Stimulated activated naive CD8-positive, alpha-beta T cell treated with anti-CD3 and anti-CD28 coated beads, Interleukin-15, amount 100 ng/mL, for 72 hours (primary cell): ENCODE data around the gene PIK3C2B.
A peak's percentile ranks its signal among the peaks of the same experiment; 100 is the strongest.
"Not testable (repeated sequence)": the region's sequence is repeated elsewhere in the genome, so short reads cannot be mapped to it uniquely, and the experiment has no call there.

Experiments used
- ATAC-seq: fragments of 150-1000 bp; cut with Tn5 transposase; 2 replicates; pipeline ENCODE4 v1.10.0; 2021; ENCODE audit warnings: mild to moderate bottlenecking, moderate library complexity
- DNase-seq, 2 donors: peaks; one replicate each; pipeline ENCODE4 v3.0.0; 2021 to 2022
- H3K27ac Mint-ChIP-seq, 2 donors: one replicate each; pipeline ENCODE4 v1.8.0; 2022; ENCODE audit warnings: mild to moderate bottlenecking in 2 of 2, mixed read lengths in 2 of 2, moderate library complexity in 2 of 2
- H3K27me3 Mint-ChIP-seq: one replicate; pipeline ENCODE4 v1.8.0; 2022; ENCODE audit warnings: mixed read lengths
- H3K4me1 Mint-ChIP-seq: one replicate; pipeline ENCODE4 v1.8.0; 2022; ENCODE audit warnings: mild to moderate bottlenecking, mixed read lengths
- H3K4me3 Mint-ChIP-seq, 2 donors: one replicate each; pipeline ENCODE4 v1.8.0; 2022; ENCODE audit warnings: mild to moderate bottlenecking in 2 of 2, mixed read lengths in 2 of 2, moderate library complexity in 1 of 2
- H3K9me3 Mint-ChIP-seq, 2 donors: one replicate each; pipeline ENCODE4 v1.8.0; 2022; ENCODE audit warnings: mixed read lengths in 2 of 2

PIK3C2B gene

DNA sequence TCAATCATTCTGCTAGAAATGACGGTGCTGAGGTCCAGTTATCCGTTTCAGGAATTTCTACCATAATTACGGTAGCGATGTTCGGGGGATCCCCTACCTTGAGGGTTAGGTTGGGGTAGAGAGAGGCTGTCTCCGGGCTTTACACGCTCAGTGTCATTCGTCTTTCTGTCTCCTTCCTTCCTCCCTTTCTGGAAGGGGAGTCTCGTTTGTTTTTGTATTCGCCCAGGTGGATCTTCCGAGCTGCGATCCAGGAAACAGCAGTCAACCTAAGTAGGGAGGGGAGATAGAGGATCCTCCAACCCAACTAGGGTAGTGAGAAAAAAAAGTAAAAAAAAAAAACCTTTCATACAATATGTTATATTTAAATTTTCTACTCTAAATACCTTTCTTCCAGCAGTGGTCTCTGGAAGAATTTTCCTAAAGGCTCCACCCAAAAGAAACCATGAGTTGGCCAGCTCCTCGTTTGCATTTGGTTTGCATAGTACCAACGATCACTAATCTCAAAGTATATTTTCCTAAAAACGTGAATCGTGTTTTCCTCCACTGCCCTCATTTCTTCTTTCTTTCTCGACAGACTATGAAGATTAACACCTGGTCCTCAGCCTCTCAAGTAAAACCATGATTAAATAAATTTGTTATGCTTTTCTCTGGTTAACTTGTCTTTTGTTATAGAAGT is 611 bp upstream of the PIK3C2B start:
- Mint-ChIP-seq H3K4me3 (peak overlapping the region; percentile 88 to 98), H3K27me3 (no peaks in the 10 kb centered on the region), H3K9me3 (no peaks in the 10 kb centered on the region), H3K27ac (peak overlapping the region; percentile 94 to 96), H3K4me1 (peaks cover 58% of the 10 kb centered on the region)
- DNase-seq = no peak
- ATAC-seq = peak; percentile 69

- peak in 1 of 2 donors; percentile 70 for DNase-seq
- no peaks in the 10 kb centered on the region for H3K27me3 Mint-ChIP-seq
- peak overlapping the region; percentile 88 to 98 for H3K4me3 Mint-ChIP-seq
- ATAC-seq = peak; percentile 53
- H3K9me3 Mint-ChIP-seq = no peaks in the 10 kb centered on the region
- H3K27ac Mint-ChIP-seq = peak overlapping the region; percentile 94
- H3K4me1 Mint-ChIP-seq = peaks cover 61% of the 10 kb centered on the region
Observed at GRCh38 chr1:204493984-204494280, 673 bp downstream of the PIK3C2B start.

GRCh38 chr1:204493145-204493983 is 1.2 kb downstream of the PIK3C2B start:
- H3K27me3 Mint-ChIP-seq = no peaks in the 10 kb centered on the region
- H3K4me3 Mint-ChIP-seq = peak overlapping the region; percentile 88 to 98
- peak overlapping the region; percentile 94 for H3K27ac Mint-ChIP-seq
- H3K4me1 Mint-ChIP-seq = peaks cover 61% of the 10 kb centered on the region
- no peak for ATAC-seq
- peak in 1 of 2 donors; percentile 25 for DNase-seq
- no peaks in the 10 kb centered on the region for H3K9me3 Mint-ChIP-seq

- Mint-ChIP-seq H3K4me3 (peak overlapping the region in 1 of 2 donors; percentile 18), H3K27ac (no peak overlapping the region), H3K4me1 (peaks cover 63% of the 10 kb centered on the region), H3K9me3 (no peaks in the 10 kb centered on the region), H3K27me3 (no peaks in the 10 kb centered on the region)
- ATAC-seq = no peak
- no peak for DNase-seq
Observed at GRCh38 chr1:204491655-204492054, 3.0 kb downstream of the PIK3C2B start.

DNA sequence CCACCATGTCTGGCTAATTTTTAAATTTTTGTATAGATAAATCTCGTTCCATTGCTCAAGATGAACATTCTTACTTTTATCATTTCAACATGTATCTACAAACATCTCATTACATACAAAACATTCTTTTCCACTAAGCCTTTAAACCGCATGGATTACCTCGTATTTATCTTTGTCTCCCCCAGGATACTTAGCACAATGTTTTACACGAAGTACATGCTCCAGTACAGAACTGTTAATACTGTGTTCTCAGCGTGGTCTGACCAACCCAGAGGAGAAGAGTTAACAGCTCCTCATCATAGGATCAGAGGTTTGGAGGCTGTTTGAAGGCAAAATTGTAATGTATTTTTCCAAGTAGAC is 7.4 kb downstream of the PIK3C2B start:
- Mint-ChIP-seq H3K27ac (no peak overlapping the region), H3K4me1 (peaks cover 61% of the 10 kb centered on the region), H3K4me3 (no peak overlapping the region), H3K27me3 (no peaks in the 10 kb centered on the region), H3K9me3 (no peaks in the 10 kb centered on the region)
- DNase-seq (no peak), ATAC-seq (no peak)

- peak overlapping the region in 1 of 2 donors; percentile 6 for H3K27ac Mint-ChIP-seq
- H3K4me1 Mint-ChIP-seq = peaks cover 61% of the 10 kb centered on the region
- H3K9me3 Mint-ChIP-seq, DNase-seq, H3K27me3 Mint-ChIP-seq, ATAC-seq, H3K4me3 Mint-ChIP-seq: not testable (repeated sequence)
Observed at GRCh38 chr1:204486513-204487255, 7.9 kb downstream of the PIK3C2B start.

- Mint-ChIP-seq H3K4me3 (no peak overlapping the region), H3K9me3 (no peaks in the 10 kb centered on the region), H3K4me1 (peaks cover 70% of the 10 kb centered on the region), H3K27me3 (no peaks in the 10 kb centered on the region), H3K27ac (no peak overlapping the region)
- ATAC-seq = no peak
- DNase-seq = no peak
Observed at GRCh38 chr1:204483791-204484190, 10.8 kb downstream of the PIK3C2B start.

GRCh38 chr1:204480515-204480914 is 14.1 kb downstream of the PIK3C2B start:
- ATAC-seq (peak; percentile 59), DNase-seq (no peak)
- peaks cover 89% of the 10 kb centered on the region for H3K4me1 Mint-ChIP-seq
- H3K27ac Mint-ChIP-seq = peak overlapping the region; percentile 42 to 62
- H3K9me3 Mint-ChIP-seq = no peaks in the 10 kb centered on the region
- H3K4me3 Mint-ChIP-seq = peak overlapping the region in 1 of 2 donors; percentile 51
- no peaks in the 10 kb centered on the region for H3K27me3 Mint-ChIP-seq

DNA sequence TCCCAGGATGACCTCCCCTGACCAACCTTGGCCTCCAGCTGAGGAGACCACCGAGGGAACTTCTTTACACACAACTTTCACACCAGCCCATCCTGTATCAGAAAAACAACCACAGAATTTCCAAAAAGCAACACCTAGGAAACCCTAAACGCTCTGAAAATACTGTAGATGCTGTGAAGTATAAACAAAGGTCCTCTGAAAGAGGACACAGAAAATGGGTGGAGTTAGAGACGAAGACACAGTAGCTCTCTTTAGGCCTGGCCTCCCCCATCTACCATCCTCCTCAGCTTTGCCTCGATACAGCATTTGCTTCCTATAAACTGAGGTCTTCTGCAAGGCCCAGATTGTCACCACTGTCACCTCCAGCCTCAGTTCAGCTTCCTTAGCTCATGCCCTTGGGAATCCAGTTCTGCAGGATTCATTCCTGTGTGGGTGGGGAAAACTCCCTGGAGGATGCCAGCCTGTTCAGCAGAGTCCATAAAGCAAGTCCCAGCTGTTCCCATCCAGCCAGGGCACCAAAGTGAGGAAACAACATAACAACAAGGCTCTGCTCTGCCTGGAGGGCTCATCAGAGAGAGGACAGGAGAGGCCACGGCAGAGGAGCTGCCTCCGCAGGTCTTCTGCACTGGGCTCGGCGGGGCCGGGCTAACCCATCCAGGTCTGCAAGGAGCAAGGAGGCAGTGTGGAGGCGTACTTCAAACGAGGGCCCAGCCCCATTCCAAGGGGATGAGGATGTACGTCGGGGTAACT is 15.0 kb downstream of the PIK3C2B start:
- Mint-ChIP-seq H3K9me3 (no peaks in the 10 kb centered on the region), H3K27ac (peak overlapping the region; percentile 66 to 84), H3K4me3 (no peak overlapping the region), H3K27me3 (no peaks in the 10 kb centered on the region), H3K4me1 (peaks cover 83% of the 10 kb centered on the region)
- DNase-seq (no peak), ATAC-seq (no peak)

GRCh38 chr1:204478921-204479320 is 15.7 kb downstream of the PIK3C2B start:
- ATAC-seq (no peak), DNase-seq (no peak)
- Mint-ChIP-seq H3K4me1 (peaks cover 78% of the 10 kb centered on the region), H3K27me3 (no peaks in the 10 kb centered on the region), H3K4me3 (no peak overlapping the region), H3K27ac (peak overlapping the region; percentile 66 to 84), H3K9me3 (no peaks in the 10 kb centered on the region)

- Mint-ChIP-seq H3K4me3 (no peak overlapping the region), H3K27ac (peak overlapping the region in 1 of 2 donors; percentile 50), H3K9me3 (no peaks in the 10 kb centered on the region), H3K27me3 (no peaks in the 10 kb centered on the region), H3K4me1 (peaks cover 72% of the 10 kb centered on the region)
- DNase-seq (no peak), ATAC-seq (no peak)
Observed at GRCh38 chr1:204478172-204478899, 16.3 kb downstream of the PIK3C2B start.

DNA sequence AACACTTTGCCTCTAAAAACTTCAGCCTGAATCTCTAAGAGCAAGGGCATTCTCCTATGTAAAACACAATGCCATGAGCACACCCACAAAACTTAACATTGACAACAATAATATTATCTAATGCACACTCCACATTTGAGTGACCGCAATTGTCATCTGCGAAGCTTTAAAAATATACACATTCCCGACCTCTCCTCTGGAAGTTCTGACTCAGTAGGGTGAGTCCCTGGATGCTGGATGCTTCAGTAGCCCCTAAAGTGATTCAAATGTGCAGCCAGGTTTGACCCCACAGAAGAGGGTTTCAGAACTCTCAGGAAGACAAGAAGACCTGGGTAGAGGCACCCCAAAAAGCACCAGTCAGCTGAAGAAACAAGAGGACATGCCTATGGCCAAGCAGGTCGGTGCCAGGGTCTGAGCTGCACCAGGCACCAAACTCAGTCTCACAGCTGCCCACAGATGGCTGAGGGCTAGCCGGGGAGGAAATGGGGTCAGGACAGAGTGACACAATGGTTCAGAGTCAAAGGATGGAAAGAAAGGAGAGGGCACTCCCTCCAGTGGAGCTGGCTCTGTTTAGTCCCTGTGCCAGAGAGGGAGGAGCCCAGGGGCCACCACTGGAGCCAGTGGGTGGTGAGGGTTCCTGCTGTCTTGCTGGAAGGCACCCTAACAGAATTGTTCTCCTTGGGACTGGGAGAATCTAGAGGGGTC is 17.4 kb downstream of the PIK3C2B start:
- Mint-ChIP-seq H3K4me1 (peaks cover 63% of the 10 kb centered on the region), H3K27ac (peak overlapping the region in 1 of 2 donors; percentile 77), H3K27me3 (no peaks in the 10 kb centered on the region), H3K9me3 (no peaks in the 10 kb centered on the region), H3K4me3 (no peak overlapping the region)
- DNase-seq (no peak), ATAC-seq (no peak)

GRCh38 chr1:204476563-204476962 is 18.0 kb downstream of the PIK3C2B start:
- no peak for ATAC-seq
- H3K4me1 Mint-ChIP-seq = peaks cover 57% of the 10 kb centered on the region
- no peaks in the 10 kb centered on the region for H3K9me3 Mint-ChIP-seq
- H3K4me3 Mint-ChIP-seq = no peak overlapping the region
- DNase-seq = no peak
- no peaks in the 10 kb centered on the region for H3K27me3 Mint-ChIP-seq
- no peak overlapping the region for H3K27ac Mint-ChIP-seq

DNA sequence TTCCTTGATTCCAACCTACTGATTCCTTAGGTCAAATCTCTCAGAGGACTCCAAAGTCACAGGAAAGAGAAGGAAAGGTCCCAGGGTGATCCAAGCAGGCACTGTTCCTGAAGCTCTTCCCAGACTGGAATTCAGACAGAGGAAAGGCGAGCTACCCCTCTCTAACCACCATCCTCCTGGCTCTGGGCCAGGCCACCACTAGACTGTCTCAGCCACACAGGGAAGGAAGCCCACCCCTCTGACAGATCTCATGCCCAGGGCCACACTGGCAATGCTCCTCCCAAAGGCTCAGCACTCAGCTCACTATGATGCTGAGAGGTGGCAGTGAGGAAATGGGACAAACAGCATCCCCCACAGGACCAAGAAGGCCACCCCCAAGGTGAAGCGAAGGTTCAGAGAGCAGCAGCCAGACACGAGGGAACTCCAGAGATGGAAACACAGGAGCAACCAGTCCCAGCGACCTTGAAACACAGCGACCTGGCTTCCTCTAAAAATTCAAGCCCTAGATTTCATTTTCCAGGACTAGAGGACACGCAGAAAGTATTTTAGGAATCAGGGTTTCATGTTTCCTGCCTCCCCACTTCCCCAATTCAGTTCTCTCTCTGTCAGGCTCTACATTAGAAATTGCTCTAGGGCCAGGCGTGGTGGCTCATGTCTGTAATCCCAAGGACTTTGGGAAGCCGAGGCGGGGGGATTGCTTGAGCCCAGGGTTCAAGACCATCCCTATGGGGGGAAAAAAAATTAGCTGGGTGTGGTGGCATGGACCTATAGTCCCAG is 18.8 kb downstream of the PIK3C2B start:
- peaks cover 50% of the 10 kb centered on the region for H3K4me1 Mint-ChIP-seq
- no peaks in the 10 kb centered on the region for H3K9me3 Mint-ChIP-seq
- no peak for DNase-seq
- H3K27ac Mint-ChIP-seq = no peak overlapping the region
- ATAC-seq = no peak
- no peak overlapping the region for H3K4me3 Mint-ChIP-seq
- no peaks in the 10 kb centered on the region for H3K27me3 Mint-ChIP-seq
